ENCODE measurements around the gene THAP5. TPM values are rescaled to one million over a fixed set of nuclear protein-coding genes. Genes with fewer than 3 reads are reported as not detected.

THAP5 gene
- total RNA-seq, 1 donor = 28.1 TPM

DNA sequence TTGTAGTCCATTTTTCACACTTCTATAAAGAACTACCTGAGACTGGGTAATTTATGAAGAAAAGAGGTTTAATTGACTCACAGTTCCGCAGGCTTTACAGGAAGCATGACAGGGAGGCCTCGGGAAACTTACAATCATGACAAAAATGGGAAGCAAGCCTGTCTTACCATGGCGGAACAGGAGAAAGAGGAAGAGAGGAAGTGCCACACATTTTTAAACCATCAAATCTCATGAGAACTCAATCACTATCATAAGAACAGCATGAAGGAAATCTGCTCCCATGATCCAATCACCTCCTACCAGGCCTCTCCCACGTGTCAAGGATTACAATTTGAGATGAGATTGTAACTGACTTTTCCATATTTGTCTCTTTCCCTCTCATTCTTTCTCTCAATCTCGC, 34.2 kb downstream of the THAP5 start:
- H3K4me3 ChIP-seq (ENCODE audit: low read depth, low read length) = no peak overlapping the region
- DNase-seq (ENCODE audit: low read depth) = no peak
- TF ChIP-seq, protein P1, sequence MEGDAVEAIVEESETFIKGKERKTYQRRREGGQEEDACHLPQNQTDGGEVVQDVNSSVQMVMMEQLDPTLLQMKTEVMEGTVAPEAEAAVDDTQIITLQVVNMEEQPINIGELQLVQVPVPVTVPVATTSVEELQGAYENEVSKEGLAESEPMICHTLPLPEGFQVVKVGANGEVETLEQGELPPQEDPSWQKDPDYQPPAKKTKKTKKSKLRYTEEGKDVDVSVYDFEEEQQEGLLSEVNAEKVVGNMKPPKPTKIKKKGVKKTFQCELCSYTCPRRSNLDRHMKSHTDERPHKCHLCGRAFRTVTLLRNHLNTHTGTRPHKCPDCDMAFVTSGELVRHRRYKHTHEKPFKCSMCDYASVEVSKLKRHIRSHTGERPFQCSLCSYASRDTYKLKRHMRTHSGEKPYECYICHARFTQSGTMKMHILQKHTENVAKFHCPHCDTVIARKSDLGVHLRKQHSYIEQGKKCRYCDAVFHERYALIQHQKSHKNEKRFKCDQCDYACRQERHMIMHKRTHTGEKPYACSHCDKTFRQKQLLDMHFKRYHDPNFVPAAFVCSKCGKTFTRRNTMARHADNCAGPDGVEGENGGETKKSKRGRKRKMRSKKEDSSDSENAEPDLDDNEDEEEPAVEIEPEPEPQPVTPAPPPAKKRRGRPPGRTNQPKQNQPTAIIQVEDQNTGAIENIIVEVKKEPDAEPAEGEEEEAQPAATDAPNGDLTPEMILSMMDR (IDR thresholded peaks at IDR 0.05; ENCODE audit: insufficient read depth, low read depth, low read length) = no peak

DNA sequence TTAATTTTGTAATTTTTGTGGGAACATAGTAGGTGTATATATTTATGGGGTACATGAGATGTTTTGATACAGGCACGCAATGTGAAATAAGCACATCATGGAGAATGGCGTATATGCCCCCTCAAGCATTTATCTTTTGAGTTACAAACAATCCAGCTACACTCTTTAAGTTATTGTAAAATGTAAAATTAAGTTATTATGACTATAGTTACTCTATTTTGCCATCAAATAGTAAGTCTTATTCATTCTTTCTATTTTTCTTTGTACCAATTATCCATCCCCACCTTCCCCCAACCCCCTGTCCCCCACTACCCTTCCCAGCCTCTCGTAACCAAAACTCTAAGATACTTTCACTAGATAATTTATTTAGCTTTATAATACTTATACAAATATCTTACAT, 35.8 kb downstream of the THAP5 start:
- TF ChIP-seq, protein P1 (IDR thresholded peaks at IDR 0.05; ENCODE audit: insufficient read depth, low read depth, low read length) = no peak
- DNase-seq (ENCODE audit: low read depth) = no peak
- no peak overlapping the region for H3K4me3 ChIP-seq (ENCODE audit: low read depth, low read length)

DNA sequence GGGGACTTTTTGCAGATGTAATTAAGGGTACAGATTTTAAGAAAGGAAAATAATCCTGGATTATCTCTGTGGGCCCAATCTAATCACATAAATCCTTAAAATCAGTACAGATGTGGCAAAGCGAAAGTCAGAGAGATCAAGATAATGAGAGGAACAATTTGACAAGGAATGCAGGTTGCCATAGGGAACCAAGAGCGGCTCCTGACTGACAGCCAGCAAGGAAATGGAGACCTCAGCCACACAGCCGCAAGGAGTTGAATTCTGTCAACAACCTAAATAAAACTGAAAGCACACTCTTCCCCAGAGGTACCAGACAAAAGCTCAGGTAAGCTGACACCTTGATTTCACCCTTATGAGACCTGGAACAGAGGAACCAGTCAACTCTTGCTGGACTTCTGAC, 40.2 kb downstream of the THAP5 start:
- TF ChIP-seq, protein P1 (IDR thresholded peaks at IDR 0.05; ENCODE audit: insufficient read depth, low read depth, low read length) = no peak
- no peak for DNase-seq (ENCODE audit: low read depth)
- H3K4me3 ChIP-seq (ENCODE audit: low read depth, low read length) = no peak overlapping the region

DNA sequence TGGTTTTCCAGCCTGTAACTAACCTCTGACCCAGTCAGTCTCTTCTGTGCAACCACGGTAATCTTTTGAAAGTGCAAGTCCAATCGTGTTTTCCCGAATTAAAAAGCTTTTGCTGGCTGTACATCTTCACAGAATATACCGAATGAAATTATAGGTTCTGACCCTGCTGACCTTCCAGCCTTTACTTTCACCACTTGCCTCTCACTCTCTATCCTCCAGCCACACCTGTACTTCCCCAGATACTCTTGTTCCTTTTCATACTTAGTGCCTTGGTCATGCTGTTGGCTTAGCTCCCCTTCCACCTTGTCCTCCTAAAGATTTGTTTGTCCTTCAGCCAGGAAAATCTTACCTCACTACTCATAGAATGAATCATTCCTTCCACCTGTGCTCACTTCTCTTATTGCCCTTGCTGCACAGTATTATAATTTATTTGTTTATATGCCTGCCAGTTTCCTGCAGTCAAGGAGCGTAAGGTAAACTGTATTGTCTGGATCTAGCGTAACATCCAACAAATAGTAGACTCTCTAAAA, 41.3 kb downstream of the THAP5 start:
- DNase-seq (ENCODE audit: low read depth) = no peak
- H3K4me3 ChIP-seq (ENCODE audit: low read depth, low read length) = no peak overlapping the region
- TF ChIP-seq, protein P1 (IDR thresholded peaks at IDR 0.05; ENCODE audit: insufficient read depth, low read depth, low read length) = no peak

DNA sequence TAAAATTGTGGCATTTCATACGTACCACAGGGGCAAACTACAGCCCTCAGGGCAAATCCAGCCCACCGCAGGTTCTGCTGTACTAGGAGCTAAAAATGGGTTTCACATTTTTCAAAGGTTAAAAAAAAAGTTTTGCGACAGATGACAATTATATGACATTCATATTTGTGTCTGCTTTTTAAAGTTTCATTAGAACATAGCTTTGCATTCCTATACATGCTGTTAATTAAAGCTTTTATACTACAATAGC, 42.8 kb downstream of the THAP5 start:
- TF ChIP-seq, protein P1 (IDR thresholded peaks at IDR 0.05; ENCODE audit: insufficient read depth, low read depth, low read length) = no peak
- H3K4me3 ChIP-seq (ENCODE audit: low read depth, low read length) = peak overlapping the region; percentile 92
- no peak for DNase-seq (ENCODE audit: low read depth)

DNA sequence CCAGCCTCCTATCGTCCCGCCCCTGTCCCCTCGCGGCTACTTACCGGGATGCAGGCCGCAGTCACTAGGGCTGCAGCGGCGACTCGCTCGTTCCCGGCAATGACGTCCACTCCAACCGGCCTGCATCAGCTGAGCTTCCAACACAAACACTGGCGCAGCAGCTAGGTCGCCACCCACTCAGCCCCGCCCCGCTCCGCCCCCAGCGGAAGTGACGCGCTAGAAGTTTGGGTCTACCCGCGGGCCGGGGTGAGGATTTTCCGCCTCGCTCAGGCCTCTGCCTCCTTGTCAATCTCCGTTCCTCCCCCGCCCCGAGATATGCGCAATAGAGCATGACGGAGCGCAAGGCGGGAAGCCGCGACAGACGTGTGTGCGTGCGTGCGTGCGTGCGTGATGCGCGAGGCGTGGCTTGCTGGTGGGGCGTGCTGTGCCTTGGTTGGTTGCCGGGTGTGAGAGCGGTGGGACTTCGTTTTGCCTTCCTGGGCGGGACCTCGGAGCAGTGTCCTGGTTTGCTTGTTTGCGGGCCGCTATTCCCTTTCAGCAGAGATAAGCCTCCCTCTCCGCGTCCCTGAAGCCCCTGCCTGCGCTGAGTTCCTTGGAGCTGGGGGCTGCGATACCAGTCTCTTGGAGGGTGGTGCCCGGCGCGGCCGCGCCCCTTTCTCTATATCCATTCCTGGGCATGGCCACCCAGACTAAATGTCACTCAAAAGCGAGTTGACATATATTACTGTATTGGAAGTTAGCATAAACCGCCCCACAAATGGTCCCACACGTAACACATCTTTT, 43.3 kb downstream of the THAP5 start, which contains the start of gene PNPLA8:
TSS of gene PNPLA8 (minus strand) at position 151 of the 783 bp plus-strand sequence. CDS start 10,644 bp downstream, outside the sequence.
- TF ChIP-seq, protein P1 (IDR thresholded peaks at IDR 0.05; ENCODE audit: insufficient read depth, low read depth, low read length) = no peak
- peak; percentile 100 for DNase-seq (ENCODE audit: low read depth)
- H3K4me3 ChIP-seq (ENCODE audit: low read depth, low read length) = peak within 1 kb of the TSS; percentile 92

Data from fibroblast of villous mesenchyme (primary cell).